ENCODE measurements around the gene SMG6.

The SMG6 gene

DNA sequence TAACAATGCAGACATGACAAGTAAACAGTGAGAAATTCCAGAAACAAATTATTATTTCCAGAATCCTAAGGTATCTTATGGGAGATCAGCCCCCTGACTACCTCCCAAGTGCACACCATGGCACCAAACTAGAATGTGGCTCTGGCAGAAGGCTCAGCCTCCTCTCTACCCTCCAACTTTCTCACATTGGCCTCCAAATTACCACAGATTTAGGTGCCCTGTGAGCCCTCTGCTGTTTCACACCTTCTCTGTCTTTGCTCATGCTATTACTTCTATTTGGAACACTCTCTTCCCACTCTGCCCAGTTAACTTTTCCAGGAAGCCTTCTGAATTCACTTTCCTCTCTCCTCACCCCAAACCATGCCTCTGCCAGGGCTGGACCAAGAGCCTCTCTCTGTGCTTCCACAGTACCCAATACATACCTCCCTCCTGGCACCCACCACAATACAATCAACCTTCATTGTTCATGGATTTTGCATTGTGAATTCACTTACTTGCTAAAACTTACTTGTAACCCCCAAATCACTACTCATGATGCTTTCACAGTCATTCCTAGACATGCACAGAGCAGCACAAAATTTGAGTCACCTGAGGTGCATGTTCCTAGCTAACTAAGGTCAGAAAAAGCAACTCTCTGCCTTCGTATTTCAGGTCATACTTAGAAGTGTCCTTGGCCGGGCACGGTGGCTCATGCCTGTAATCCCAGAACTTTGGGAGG, 31.4 kb downstream of the SMG6 start:
- ATAC-seq = no peak
- TF ChIP-seq CSRNP3 (CRISPR knock-in tag; IDR thresholded peaks at IDR 0.05) (no peak), ZFP30 (CRISPR knock-in tag; IDR thresholded peaks at IDR 0.05) (no peak), ZNF8 (CRISPR knock-in tag; IDR thresholded peaks at IDR 0.05) (no peak), RARB (CRISPR knock-in tag; IDR thresholded peaks at IDR 0.05) (no peak), PATZ1 (CRISPR knock-in tag; IDR thresholded peaks at IDR 0.05; ENCODE audit: borderline replicate concordance) (no peak), ZFP3 (CRISPR knock-in tag; IDR thresholded peaks at IDR 0.05) (no peak), TOX (CRISPR knock-in tag; IDR thresholded peaks at IDR 0.05; ENCODE audit: borderline replicate concordance) (no peak), ESRRG (CRISPR knock-in tag; IDR thresholded peaks at IDR 0.05) (no peak), ARNTL (CRISPR knock-in tag; IDR thresholded peaks at IDR 0.05; ENCODE audit: borderline replicate concordance, low read depth) (no peak)
- TF ChIP-seq, protein P1, sequence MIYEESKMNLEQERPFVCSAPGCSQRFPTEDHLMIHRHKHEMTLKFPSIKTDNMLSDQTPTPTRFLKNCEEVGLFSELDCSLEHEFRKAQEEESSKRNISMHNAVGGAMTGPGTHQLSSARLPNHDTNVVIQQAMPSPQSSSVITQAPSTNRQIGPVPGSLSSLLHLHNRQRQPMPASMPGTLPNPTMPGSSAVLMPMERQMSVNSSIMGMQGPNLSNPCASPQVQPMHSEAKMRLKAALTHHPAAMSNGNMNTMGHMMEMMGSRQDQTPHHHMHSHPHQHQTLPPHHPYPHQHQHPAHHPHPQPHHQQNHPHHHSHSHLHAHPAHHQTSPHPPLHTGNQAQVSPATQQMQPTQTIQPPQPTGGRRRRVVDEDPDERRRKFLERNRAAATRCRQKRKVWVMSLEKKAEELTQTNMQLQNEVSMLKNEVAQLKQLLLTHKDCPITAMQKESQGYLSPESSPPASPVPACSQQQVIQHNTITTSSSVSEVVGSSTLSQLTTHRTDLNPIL (CRISPR knock-in tag; IDR thresholded peaks at IDR 0.05; ENCODE audit: low read depth) = no peak
- TF ChIP-seq, protein P2, sequence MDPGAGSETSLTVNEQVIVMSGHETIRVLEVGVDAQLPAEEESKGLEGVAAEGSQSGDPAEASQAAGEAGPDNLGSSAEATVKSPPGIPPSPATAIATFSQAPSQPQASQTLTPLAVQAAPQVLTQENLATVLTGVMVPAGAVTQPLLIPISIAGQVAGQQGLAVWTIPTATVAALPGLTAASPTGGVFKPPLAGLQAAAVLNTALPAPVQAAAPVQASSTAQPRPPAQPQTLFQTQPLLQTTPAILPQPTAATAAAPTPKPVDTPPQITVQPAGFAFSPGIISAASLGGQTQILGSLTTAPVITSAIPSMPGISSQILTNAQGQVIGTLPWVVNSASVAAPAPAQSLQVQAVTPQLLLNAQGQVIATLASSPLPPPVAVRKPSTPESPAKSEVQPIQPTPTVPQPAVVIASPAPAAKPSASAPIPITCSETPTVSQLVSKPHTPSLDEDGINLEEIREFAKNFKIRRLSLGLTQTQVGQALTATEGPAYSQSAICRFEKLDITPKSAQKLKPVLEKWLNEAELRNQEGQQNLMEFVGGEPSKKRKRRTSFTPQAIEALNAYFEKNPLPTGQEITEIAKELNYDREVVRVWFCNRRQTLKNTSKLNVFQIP (CRISPR knock-in tag; IDR thresholded peaks at IDR 0.05; ENCODE audit: borderline replicate concordance, low read depth) = no peak

DNA sequence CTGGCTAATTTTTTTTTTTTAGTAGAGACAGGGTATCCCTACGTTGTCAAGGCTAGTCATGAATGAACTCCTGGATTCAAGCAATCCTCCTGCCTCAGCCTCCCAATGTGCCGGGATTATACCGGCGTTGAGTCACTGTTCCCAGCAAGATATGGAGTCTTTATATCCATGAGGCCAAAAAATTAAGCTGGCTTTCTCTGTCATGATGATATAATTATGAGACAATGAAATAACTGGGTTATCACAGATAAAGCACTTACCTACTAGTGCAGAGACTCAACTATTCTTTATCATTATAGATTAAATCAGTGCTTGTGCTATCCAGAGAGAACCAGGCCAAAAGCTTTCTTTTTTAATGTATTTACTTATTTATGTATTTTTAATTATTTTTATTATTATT, 36.2 kb downstream of the SMG6 start:
- ATAC-seq = no peak
- no peak for TF ChIP-seq TOX (CRISPR knock-in tag; IDR thresholded peaks at IDR 0.05; ENCODE audit: borderline replicate concordance)
- TF ChIP-seq, protein P2 (CRISPR knock-in tag; IDR thresholded peaks at IDR 0.05; ENCODE audit: borderline replicate concordance, low read depth) = no peak
- 0 out of 2 replicates have a peak, but pooled peaks have one; percentile 31 for TF ChIP-seq SNAI2 (CRISPR knock-in tag; IDR thresholded peaks at IDR 0.05)
- TF ChIP-seq ZNF70 (CRISPR knock-in tag; IDR thresholded peaks at IDR 0.05) = no peak
- TF ChIP-seq ISL1 (CRISPR knock-in tag; IDR thresholded peaks at IDR 0.05) = peak; percentile 76
- TF ChIP-seq, protein P1 (CRISPR knock-in tag; IDR thresholded peaks at IDR 0.05; ENCODE audit: low read depth) = peak; percentile 64

DNA sequence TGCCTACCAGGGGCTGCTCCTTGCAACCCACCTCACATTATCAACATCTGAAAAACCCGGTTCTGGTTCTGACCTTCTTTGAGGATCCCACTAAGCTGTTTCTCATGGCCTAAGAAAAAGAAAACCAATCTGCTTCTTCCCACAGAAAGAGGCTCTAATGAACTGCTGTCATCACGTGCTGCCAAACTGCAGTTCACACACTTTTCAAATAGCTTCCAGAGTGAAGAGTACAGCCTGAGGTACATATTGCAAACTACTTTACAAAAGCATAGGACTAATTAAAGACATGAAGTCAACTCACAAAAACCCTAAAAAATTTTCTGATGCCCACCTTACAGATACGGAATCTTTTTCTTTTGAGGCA, 36.7 kb downstream of the SMG6 start:
- ATAC-seq = no peak
- no peak for TF ChIP-seq RARB (CRISPR knock-in tag; IDR thresholded peaks at IDR 0.05)
- TF ChIP-seq ZFP30 (CRISPR knock-in tag; IDR thresholded peaks at IDR 0.05) = no peak
- TF ChIP-seq ISL1 (CRISPR knock-in tag; IDR thresholded peaks at IDR 0.05) = no peak
- no peak for TF ChIP-seq TCF4 (CRISPR knock-in tag; IDR thresholded peaks at IDR 0.05; ENCODE audit: borderline replicate concordance)
- TF ChIP-seq ZNF565 (CRISPR knock-in tag; conservative IDR thresholded peaks at IDR 0.05; ENCODE audit: low read depth) = no peak
- TF ChIP-seq CSRNP3 (CRISPR knock-in tag; IDR thresholded peaks at IDR 0.05) = no peak
- TF ChIP-seq OSR1 (CRISPR knock-in tag; IDR thresholded peaks at IDR 0.05) = no peak
- TF ChIP-seq, protein P1 (CRISPR knock-in tag; IDR thresholded peaks at IDR 0.05; ENCODE audit: low read depth) = no peak
- no peak for TF ChIP-seq TSHZ2 (CRISPR knock-in tag; IDR thresholded peaks at IDR 0.05)
- TF ChIP-seq ARNTL (CRISPR knock-in tag; IDR thresholded peaks at IDR 0.05; ENCODE audit: borderline replicate concordance, low read depth) = no peak
- TF ChIP-seq ZNF8 (CRISPR knock-in tag; IDR thresholded peaks at IDR 0.05) = no peak
- TF ChIP-seq TOX (CRISPR knock-in tag; IDR thresholded peaks at IDR 0.05; ENCODE audit: borderline replicate concordance) = no peak
- no peak for TF ChIP-seq PPARA (CRISPR knock-in tag; IDR thresholded peaks at IDR 0.05; ENCODE audit: borderline replicate concordance)
- TF ChIP-seq ZFP3 (CRISPR knock-in tag; IDR thresholded peaks at IDR 0.05) = no peak
- TF ChIP-seq BACH2 (CRISPR knock-in tag; IDR thresholded peaks at IDR 0.05; ENCODE audit: borderline replicate concordance) = no peak
- TF ChIP-seq ESRRG (CRISPR knock-in tag; IDR thresholded peaks at IDR 0.05) = no peak
